Heart left ventricle (tissue), 13 donors: Measurements from ENCODE around the gene NPHP4.

Source experiments
- POLR2A ChIP-seq, 2 donors: fragments of 450-650 bp; IDR thresholded peaks; one replicate each; pipeline ENCODE4 v1.6.1; 2017; ENCODE audit warnings: antibody characterized with exemption in 2 of 2, mild to moderate bottlenecking in 2 of 2, moderate library complexity in 2 of 2
- TF ChIP-seq, protein P1 (sequence below), 12 donors: fragments of 200-600 bp; sonication (generic) in 4 of 12; IDR thresholded peaks; one replicate each; pipeline versions ENCODE4 v1.5.0 to v1.8.0; 2018 to 2022; ENCODE audit warnings: antibody characterized with exemption in 12 of 12, mild to moderate bottlenecking in 5 of 12
- donor health status: ischemic (EF 13 %, LVEDD 7.1; RV severe dilation, severe dysfunction).
- donor health status: DM: no; HTN: yes; CAD: no.
- donor health status: DM: no; HTN: no; CAD: no.
- donor health status: ischemic (EF 25% LVEDD 6.9; RV normal size, moderate dysfunction).
- donor health status: ischemic (EF 25% LVEDD 5.7; RV mildly dilated, moderate dysfunction).
- donor health status: ischemic (EF 35%, LVEDD 5.7; RV mildly dilated, moderate dysfunction).
- donor health status: nonischemic (EF 11% LVEDD 7.7; RV severe dilation, severe dysfunction).
- donor health status: DM: yes; HTN: yes; CAD: no.
- donor health status: PGD.
- donor health status: ischemic (EF 29% LVEDD 5.4; RV normal size, mild dysfunction).
- donor health status: nonischemic (EF 23%, LVEDD 6.1; RV moderate dilation, normal function).

GRCh38 chr1:5879421-5879820 lies 112.8 kb downstream of the NPHP4 start:
- TF ChIP-seq, protein P1, sequence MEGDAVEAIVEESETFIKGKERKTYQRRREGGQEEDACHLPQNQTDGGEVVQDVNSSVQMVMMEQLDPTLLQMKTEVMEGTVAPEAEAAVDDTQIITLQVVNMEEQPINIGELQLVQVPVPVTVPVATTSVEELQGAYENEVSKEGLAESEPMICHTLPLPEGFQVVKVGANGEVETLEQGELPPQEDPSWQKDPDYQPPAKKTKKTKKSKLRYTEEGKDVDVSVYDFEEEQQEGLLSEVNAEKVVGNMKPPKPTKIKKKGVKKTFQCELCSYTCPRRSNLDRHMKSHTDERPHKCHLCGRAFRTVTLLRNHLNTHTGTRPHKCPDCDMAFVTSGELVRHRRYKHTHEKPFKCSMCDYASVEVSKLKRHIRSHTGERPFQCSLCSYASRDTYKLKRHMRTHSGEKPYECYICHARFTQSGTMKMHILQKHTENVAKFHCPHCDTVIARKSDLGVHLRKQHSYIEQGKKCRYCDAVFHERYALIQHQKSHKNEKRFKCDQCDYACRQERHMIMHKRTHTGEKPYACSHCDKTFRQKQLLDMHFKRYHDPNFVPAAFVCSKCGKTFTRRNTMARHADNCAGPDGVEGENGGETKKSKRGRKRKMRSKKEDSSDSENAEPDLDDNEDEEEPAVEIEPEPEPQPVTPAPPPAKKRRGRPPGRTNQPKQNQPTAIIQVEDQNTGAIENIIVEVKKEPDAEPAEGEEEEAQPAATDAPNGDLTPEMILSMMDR (IDR thresholded peaks at IDR 0.05): no peak
- no peak for TF ChIP-seq POLR2A (IDR thresholded peaks at IDR 0.05)
